H1 (cell line): ENCODE measurements around the gene MED19. TPM values are rescaled to one million over a fixed set of nuclear protein-coding genes. Genes with fewer than 3 reads are reported as not detected.

Experiments used
- BCL11A ChIP-seq, 2 experiments: IDR thresholded peaks; one replicate each; pipeline ENCODE4 v1.6.1; 2011; ENCODE audit warnings: low read depth in 2 of 2, low read length in 2 of 2, mild to moderate bottlenecking in 2 of 2
- RBBP5 ChIP-seq: IDR thresholded peaks from 2 replicates; pipeline ENCODE4 v1.7.1; 2012; ENCODE audit warnings: low read depth, mild to moderate bottlenecking, inconsistent platforms, low read length, moderate library complexity, borderline replicate concordance
- SP2 ChIP-seq: IDR thresholded peaks from 2 replicates; pipeline ENCODE4 v1.6.1; 2012; ENCODE audit warnings: mild to moderate bottlenecking, low read length, inconsistent platforms
- polyA plus RNA-seq, 7 experiments: library from polyadenylated mRNA; depleted of rRNA in 3 of 7; stranded (reverse) in 5 of 7; unstranded in 2 of 7; fragments of >200 nt in 5 of 7; fragments of 200-250 nt in 2 of 7; gene quantifications; 1 replicate in 5 of 7; 2 replicates in 1 of 7; 4 replicates in 1 of 7; pipeline versions ENCODE4 v1.2.1 to v1.2.3, GENCODE V29; 2011 to 2013; ENCODE audit warnings: missing spikeins in 2 of 7, mixed read lengths in 2 of 7
- small RNA-seq: library from polyadenylated mRNA; stranded (forward); fragments of <200 nt; extraction: miRNeasy Mini kit (QIAGEN cat#:217004); gene quantifications from one replicate; pipeline ENCODE3, GENCODE V24; 2013; ENCODE audit not compliant: insufficient read depth
- total RNA-seq: library from RNA; stranded (reverse); fragmentation: NEBNext Ultra II Directional; extraction: Animal tissue kit (Norgen Biotek cat#: 25700); gene quantifications from 2 replicates; pipeline ENCODE4 v1.2.1, GENCODE V29; 2021

MED19 gene
- total and polyA plus RNA-seq, 2 of the 8 experiments (the other 6 are each of a cell fraction or from before 2014, with no cell fraction given): 19.4 to 35.4 TPM

DNA sequence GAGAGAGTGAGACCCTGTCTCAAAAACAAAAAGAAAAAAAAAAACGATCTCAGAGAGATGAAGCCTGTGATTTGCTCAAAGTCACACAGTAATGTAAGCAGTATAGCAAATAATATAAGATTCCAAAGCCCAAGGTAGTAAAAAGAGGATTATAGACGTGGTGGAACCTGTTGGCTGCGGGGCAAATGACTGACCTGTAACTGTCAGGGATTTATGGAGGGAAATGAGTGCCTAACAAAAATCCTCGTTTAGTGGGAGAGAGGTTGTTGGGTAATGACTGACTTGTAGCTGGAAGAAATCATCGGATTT, 55.2 kb downstream of the MED19 start (continued):
- TF ChIP-seq BCL11A (IDR thresholded peaks at IDR 0.05; ENCODE audit: low read depth in 2 of 2, low read length in 2 of 2): no peak
- TF ChIP-seq SP2: no peak
- TF ChIP-seq RBBP5: no peak
- TF ChIP-seq, all 59 proteins: peak for 0

Small RNAs within 50 kb of the gene (small RNA-seq; reads per million reads assigned to genes)
- gene TMX2-CTNND1: not detected

Other genes with a start within 250 kb of the MED19 start
- 30.1 and 34.5 TPM in 2 replicates for gene SLC43A1, start 196.5 kb downstream of the MED19 start, total RNA-seq
- 58.0 and 79.5 TPM in 2 replicates for gene SLC43A1, start 196.5 kb downstream of the MED19 start, polyA plus RNA-seq (2011; rRNA removed)
- gene TIMM10, start 181.5 kb downstream of the MED19 start, total RNA-seq: 109 and 117 TPM in 2 replicates
- gene TIMM10, start 181.5 kb downstream of the MED19 start, polyA plus RNA-seq (2011; rRNA removed): 208 and 227 TPM in 2 replicates
- not detected in 2 replicates for gene SMTNL1, start 174.6 kb downstream of the MED19 start, total RNA-seq
- gene SMTNL1, start 174.6 kb downstream of the MED19 start, polyA plus RNA-seq (2011; rRNA removed): 0.13 and 0.18 TPM in 2 replicates
- 67.8 and 68.1 TPM in 2 replicates for gene UBE2L6, start 144.5 kb downstream of the MED19 start, total RNA-seq
- 89.2 and 94.8 TPM in 2 replicates for gene UBE2L6, start 144.5 kb downstream of the MED19 start, polyA plus RNA-seq (2011; rRNA removed)
- gene SERPING1, start 114.5 kb downstream of the MED19 start, total RNA-seq: 50.9 and 57.3 TPM in 2 replicates
- 54.8 and 78.8 TPM in 2 replicates for gene SERPING1, start 114.5 kb downstream of the MED19 start, polyA plus RNA-seq (2011; rRNA removed)
- 0.13 TPM in 1 of 2 replicates, not detected in the other for gene YPEL4, start 62.3 kb downstream of the MED19 start, total RNA-seq
- 0.09 and 0.38 TPM in 2 replicates for gene YPEL4, start 62.3 kb downstream of the MED19 start, polyA plus RNA-seq (2011; rRNA removed)
- gene CLP1, start 54.5 kb downstream of the MED19 start, total RNA-seq: 29.3 and 29.9 TPM in 2 replicates
- gene CLP1, start 54.5 kb downstream of the MED19 start, polyA plus RNA-seq (2011; rRNA removed): 25.6 and 29.4 TPM in 2 replicates
- gene ZDHHC5, start 44.1 kb downstream of the MED19 start, total RNA-seq: 54.8 and 56.3 TPM in 2 replicates
- 36.1 and 40.0 TPM in 2 replicates for gene ZDHHC5, start 44.1 kb downstream of the MED19 start, polyA plus RNA-seq (2011; rRNA removed)
- gene TMX2, start 378 bp upstream of the MED19 start, total RNA-seq: 100.0 and 104 TPM in 2 replicates
- 65.3 and 70.4 TPM in 2 replicates for gene TMX2, start 378 bp upstream of the MED19 start, polyA plus RNA-seq (2011; rRNA removed)
- 242 and 243 TPM in 2 replicates for gene SELENOH, start 29.3 kb upstream of the MED19 start, total RNA-seq
- gene SELENOH, start 29.3 kb upstream of the MED19 start, polyA plus RNA-seq (2011; rRNA removed): 264 and 326 TPM in 2 replicates
- not detected in 2 replicates for gene BTBD18, start 39.6 kb upstream of the MED19 start, total RNA-seq
- 0.03 TPM in 2 replicates for gene BTBD18, start 39.6 kb upstream of the MED19 start, polyA plus RNA-seq (2011; rRNA removed)
- 164 and 167 TPM in 2 replicates for gene CTNND1, start 49.6 kb upstream of the MED19 start, total RNA-seq
- 91.9 and 97.8 TPM in 2 replicates for gene CTNND1, start 49.6 kb upstream of the MED19 start, polyA plus RNA-seq (2011; rRNA removed)